ENCODE measurements around the gene CHMP1B.

CHMP1B gene

DNA sequence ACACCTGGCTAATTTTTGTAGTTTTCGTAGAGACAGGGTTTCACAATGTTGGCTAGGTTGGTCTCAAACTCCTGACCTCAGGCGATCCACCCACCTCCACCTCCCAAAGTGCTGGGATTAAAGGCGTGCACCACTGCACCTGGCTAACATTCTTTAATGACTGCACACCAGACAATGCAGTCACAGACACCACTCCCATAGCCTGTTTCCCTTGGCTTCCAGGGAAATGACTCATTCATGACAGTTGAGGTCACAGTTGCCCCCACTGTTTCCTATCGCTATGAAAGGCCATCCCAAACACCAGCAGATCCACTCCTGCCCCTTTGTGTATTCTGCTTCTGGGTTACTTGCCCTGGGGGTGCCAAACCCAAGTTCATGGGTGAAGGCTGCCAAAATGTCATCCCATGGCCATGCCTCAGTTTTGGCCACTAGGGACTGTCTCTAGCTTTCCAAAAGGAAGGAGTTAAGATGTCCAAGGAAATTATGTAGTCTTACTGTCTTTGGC lies 8.7 kb downstream of the CHMP1B start:
- Histone ChIP-seq H3K4me3 (ENCODE audit: low read depth in 1 of 2, low read length in 2 of 2) (no peak overlapping the region), H3K9ac (ENCODE audit: low read length) (no peak overlapping the region), H3K27ac (ENCODE audit: low read depth, low read length) (no peak overlapping the region), H3K4me1 (ENCODE audit: insufficient read depth, low read length) (peaks cover 13% of the 10 kb centered on the region), H3K9me3 (ENCODE audit: low read length) (no peaks in the 10 kb centered on the region), H3K27me3 (ENCODE audit: control insufficient read depth in 1 of 2, insufficient read depth in 2 of 2, low read length in 2 of 2) (no peaks in the 10 kb centered on the region), H3K36me3 (ENCODE audit: insufficient read depth, low read length) (peaks cover 2% of the 10 kb centered on the region)

DNA sequence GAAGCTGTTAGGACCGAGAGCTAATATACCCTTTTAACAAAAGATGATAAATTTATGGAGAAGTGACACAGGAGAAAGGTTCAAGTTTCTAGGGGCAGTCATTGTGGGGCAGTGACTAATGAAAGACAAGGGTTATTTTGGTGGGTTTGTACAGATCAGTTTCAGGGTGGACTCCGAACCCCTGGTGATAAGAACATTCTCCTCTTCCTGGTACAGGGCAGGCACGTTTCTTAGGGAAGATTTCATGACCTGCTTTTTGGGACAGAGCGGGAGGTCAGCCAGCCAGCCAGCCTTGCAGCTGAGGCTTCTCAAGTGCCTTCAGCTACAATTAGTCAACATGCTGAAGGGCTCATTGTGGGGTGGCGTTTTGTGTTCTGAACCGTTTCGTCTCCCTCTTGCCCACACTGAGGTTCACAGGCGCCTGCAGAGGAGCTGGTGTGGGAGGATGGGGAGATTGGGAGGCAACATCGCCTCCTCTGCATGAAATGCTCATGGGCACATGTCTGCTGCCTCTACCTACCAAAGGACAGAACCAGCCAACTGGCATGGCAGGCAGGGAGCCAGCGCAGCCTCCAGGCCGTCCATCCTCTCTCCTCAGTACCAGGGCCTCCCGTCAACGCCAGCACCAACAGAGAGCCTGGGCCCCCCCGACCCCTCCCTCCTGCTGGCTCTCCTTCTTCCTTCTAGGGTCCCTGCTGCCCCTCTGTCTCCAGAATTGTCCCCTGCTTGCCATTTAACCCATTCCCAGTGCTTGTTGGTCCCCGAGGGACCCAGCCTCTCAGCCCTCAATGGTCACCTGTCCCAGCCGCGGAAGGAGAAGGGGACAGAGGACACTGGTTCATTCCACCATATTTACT lies 9.6 kb downstream of the CHMP1B start:
- H3K9me3 ChIP-seq (ENCODE audit: low read length) = no peaks in the 10 kb centered on the region
- H3K36me3 ChIP-seq (ENCODE audit: insufficient read depth, low read length) = no peaks in the 10 kb centered on the region
- H3K27me3 ChIP-seq (ENCODE audit: control insufficient read depth in 1 of 2, insufficient read depth in 2 of 2, low read length in 2 of 2) = no peaks in the 10 kb centered on the region
- no peak overlapping the region for H3K4me3 ChIP-seq (ENCODE audit: low read depth in 1 of 2, low read length in 2 of 2)
- H3K9ac ChIP-seq (ENCODE audit: low read length) = no peak overlapping the region
- peaks cover 13% of the 10 kb centered on the region for H3K4me1 ChIP-seq (ENCODE audit: insufficient read depth, low read length)
- no peak overlapping the region for H3K27ac ChIP-seq (ENCODE audit: low read depth, low read length)

DNA sequence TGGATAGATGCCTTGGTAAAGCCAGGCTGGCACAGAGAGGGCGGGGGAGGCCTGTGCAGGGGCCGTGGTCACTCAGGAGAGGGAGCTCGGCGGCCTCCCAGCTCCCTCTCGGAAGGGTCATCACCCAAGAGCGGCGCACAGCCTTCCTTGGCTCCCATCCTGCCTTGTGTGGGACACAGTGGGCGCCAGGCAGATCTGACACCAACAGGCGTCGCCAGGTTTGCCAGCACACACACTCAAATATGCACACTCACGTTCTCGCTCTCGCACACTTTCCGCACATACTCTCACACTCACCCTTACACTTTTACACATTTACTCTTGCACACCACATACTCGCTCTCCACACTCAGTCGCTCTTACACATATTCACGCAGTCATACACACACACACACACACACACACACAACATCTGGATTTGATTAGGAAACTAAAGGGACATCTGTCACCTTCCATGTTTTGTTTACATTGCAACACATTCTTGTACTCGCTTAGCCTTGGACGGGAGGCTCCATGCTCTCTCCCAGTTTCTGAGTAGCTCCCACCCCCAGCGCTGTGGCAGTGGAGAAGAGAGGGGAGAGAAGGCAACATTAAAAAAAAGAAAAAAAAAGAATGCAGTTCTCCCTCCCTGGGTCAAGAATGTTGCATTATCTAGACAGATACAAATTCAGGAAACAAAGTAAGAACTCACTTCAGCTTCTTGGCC lies 10.5 kb downstream of the CHMP1B start:
- no peak overlapping the region for H3K4me3 ChIP-seq (ENCODE audit: low read depth in 1 of 2, low read length in 2 of 2)
- peaks cover 13% of the 10 kb centered on the region for H3K4me1 ChIP-seq (ENCODE audit: insufficient read depth, low read length)
- H3K9me3 ChIP-seq (ENCODE audit: low read length) = no peaks in the 10 kb centered on the region
- H3K27me3 ChIP-seq (ENCODE audit: control insufficient read depth in 1 of 2, insufficient read depth in 2 of 2, low read length in 2 of 2) = no peaks in the 10 kb centered on the region
- H3K36me3 ChIP-seq (ENCODE audit: insufficient read depth, low read length) = no peaks in the 10 kb centered on the region
- H3K9ac ChIP-seq (ENCODE audit: low read length) = no peak overlapping the region
- H3K27ac ChIP-seq (ENCODE audit: low read depth, low read length) = no peak overlapping the region

DNA sequence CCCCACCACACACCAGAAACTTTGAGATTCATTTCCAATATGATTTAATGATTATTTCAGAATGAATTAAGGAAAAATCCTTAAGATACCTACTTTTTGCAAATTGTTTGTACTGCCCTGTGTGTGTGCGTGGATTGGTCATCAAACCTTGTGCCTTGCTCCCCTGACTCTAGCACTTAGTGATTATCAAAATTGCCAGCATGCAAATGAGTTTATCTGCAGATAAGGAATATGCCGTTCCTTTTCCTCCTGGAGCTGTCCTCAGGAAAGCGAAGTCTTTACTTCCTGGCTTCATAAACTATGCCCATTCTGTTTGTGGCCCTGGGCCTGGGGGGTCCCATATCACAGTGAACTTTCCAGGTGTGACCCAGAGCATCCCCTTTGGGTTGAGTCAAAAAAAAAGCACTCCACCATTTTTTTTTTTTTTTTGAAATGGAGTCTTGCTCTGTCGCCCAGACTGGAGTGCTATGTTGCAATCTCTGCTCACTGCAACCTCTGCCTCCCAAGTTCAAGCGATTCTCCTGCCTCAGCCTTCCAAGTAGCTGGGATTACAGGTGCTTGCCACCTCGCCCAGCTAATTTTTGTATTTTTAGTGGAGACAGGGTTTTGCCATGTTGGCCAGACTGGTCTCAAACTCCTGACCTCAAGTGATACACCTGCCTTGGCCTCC lies 11.4 kb downstream of the CHMP1B start:
- Histone ChIP-seq H3K36me3 (ENCODE audit: insufficient read depth, low read length) (no peaks in the 10 kb centered on the region), H3K4me1 (ENCODE audit: insufficient read depth, low read length) (peaks cover 7% of the 10 kb centered on the region), H3K9me3 (ENCODE audit: low read length) (no peaks in the 10 kb centered on the region), H3K27me3 (ENCODE audit: control insufficient read depth in 1 of 2, insufficient read depth in 2 of 2, low read length in 2 of 2) (no peaks in the 10 kb centered on the region), H3K9ac (ENCODE audit: low read length) (no peak overlapping the region), H3K27ac (ENCODE audit: low read depth, low read length) (no peak overlapping the region), H3K4me3 (ENCODE audit: low read depth in 1 of 2, low read length in 2 of 2) (no peak overlapping the region)

DNA sequence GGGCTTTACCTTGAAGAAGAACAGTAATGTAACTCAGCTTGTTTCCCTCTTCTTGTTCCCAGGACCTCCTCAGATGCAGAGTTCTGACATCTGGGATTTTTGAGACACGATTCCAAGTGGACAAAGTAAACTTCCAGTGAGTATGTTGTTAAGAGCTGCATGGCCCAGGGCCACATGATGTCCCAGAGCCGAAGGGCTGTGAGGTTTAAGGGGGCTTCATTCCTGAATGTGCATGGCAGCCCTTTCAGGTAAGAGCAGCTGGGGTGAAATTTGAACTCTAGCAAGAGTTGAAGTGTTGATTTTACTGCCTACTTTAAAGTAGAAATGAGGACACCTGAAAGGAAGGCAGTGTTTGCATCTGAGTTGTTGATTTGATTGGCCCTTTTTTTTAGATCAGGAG lies 13.3 kb downstream of the CHMP1B start:
- Histone ChIP-seq H3K4me3 (ENCODE audit: low read depth in 1 of 2, low read length in 2 of 2) (no peak overlapping the region), H3K27ac (ENCODE audit: low read depth, low read length) (no peak overlapping the region), H3K36me3 (ENCODE audit: insufficient read depth, low read length) (no peaks in the 10 kb centered on the region), H3K4me1 (ENCODE audit: insufficient read depth, low read length) (no peaks in the 10 kb centered on the region), H3K9ac (ENCODE audit: low read length) (no peak overlapping the region), H3K9me3 (ENCODE audit: low read length) (no peaks in the 10 kb centered on the region), H3K27me3 (ENCODE audit: control insufficient read depth in 1 of 2, insufficient read depth in 2 of 2, low read length in 2 of 2) (no peaks in the 10 kb centered on the region)

DNA sequence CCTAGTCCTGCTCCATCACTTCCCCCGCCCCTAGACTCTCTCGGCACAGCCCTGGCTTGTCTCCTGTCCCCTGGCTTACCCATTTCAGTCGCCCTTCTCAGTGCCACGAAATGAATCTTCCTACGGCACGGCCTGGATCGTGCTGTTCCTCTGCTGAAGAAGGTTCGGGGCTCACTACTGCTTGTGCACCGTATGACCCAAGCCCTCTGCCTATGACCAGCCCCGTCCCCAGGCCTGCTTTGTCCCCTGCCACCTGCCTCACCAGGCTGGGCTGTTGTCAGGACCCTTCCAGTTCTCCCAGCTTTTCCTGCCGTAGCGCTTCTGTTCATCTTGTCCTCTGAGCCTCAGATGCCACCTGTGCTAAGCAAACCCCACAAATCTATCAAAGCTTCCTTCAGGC lies 13.9 kb downstream of the CHMP1B start:
- H3K4me3 ChIP-seq (ENCODE audit: low read depth in 1 of 2, low read length in 2 of 2) = no peak overlapping the region
- H3K27me3 ChIP-seq (ENCODE audit: control insufficient read depth in 1 of 2, insufficient read depth in 2 of 2, low read length in 2 of 2) = no peaks in the 10 kb centered on the region
- H3K9me3 ChIP-seq (ENCODE audit: low read length) = no peaks in the 10 kb centered on the region
- H3K4me1 ChIP-seq (ENCODE audit: insufficient read depth, low read length) = no peaks in the 10 kb centered on the region
- H3K9ac ChIP-seq (ENCODE audit: low read length) = no peak overlapping the region
- no peak overlapping the region for H3K27ac ChIP-seq (ENCODE audit: low read depth, low read length)
- H3K36me3 ChIP-seq (ENCODE audit: insufficient read depth, low read length) = no peaks in the 10 kb centered on the region

DNA sequence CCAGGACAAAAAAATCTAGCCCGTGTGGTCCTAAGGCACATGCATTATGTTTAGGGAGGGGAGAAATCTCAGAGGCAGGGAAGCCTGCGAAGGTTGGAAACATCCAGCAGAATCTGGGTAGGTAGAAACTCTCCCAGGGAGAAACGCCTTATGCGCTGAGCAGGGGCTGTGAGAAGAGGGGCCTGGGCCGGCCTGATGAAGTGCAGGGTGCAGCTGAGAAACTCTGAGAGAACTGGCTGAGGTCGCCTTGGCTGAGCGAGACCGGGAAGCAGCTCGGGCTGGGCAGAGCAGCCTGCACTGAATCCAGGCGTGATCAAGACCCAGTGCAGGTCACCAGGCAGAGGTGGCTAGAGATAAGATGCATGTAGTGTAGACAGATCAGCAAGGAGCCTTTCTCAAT lies 15.1 kb downstream of the CHMP1B start:
- Histone ChIP-seq H3K9me3 (ENCODE audit: low read length) (no peaks in the 10 kb centered on the region), H3K27me3 (ENCODE audit: control insufficient read depth in 1 of 2, insufficient read depth in 2 of 2, low read length in 2 of 2) (no peaks in the 10 kb centered on the region), H3K27ac (ENCODE audit: low read depth, low read length) (no peak overlapping the region), H3K4me1 (ENCODE audit: insufficient read depth, low read length) (no peaks in the 10 kb centered on the region), H3K9ac (ENCODE audit: low read length) (no peak overlapping the region), H3K36me3 (ENCODE audit: insufficient read depth, low read length) (no peaks in the 10 kb centered on the region), H3K4me3 (ENCODE audit: low read depth in 1 of 2, low read length in 2 of 2) (no peak overlapping the region)

DNA sequence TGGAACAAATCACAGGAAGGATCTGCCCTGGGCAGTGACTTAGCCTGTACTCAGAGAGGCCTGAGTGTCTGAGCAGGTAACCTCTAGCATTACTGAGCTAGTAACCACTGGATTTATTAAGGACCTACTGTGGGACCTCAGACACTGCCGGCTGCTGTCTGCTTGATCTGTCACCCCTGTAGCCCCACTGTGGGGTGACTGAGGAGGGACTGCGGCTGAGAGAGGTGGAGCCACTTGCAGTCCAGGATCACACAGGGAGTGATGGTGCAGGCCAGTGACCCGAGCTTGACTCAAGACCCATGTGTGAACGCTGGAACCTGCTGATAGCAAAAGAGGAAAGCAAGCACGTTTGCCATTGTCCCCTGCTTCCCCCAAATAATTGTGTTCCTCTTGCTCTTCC lies 15.6 kb downstream of the CHMP1B start:
- Histone ChIP-seq H3K9ac (ENCODE audit: low read length) (no peak overlapping the region), H3K36me3 (ENCODE audit: insufficient read depth, low read length) (no peaks in the 10 kb centered on the region), H3K9me3 (ENCODE audit: low read length) (no peaks in the 10 kb centered on the region), H3K4me1 (ENCODE audit: insufficient read depth, low read length) (no peaks in the 10 kb centered on the region), H3K27me3 (ENCODE audit: control insufficient read depth in 1 of 2, insufficient read depth in 2 of 2, low read length in 2 of 2) (no peaks in the 10 kb centered on the region), H3K4me3 (ENCODE audit: low read depth in 1 of 2, low read length in 2 of 2) (no peak overlapping the region), H3K27ac (ENCODE audit: low read depth, low read length) (no peak overlapping the region)

DNA sequence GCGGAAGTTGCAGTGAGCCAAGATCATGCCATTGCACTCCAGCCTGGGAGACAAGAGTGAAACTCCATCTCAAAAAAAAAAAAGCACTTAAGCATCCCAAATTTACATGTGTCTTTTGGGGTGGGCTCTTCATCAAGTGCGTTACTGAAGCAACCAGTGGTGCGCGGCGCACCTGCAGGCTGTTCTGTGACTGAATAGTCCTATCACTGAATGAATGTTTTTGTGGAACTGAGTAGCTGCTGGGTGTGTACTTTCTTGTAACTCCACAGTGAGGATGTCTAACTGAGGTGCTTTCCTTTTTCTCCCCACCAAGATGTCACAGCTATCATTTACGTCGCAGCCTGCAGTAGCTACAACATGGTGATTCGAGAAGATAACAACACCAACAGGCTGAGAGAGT lies 17.0 kb downstream of the CHMP1B start:
- no peaks in the 10 kb centered on the region for H3K9me3 ChIP-seq (ENCODE audit: low read length)
- H3K27me3 ChIP-seq (ENCODE audit: control insufficient read depth in 1 of 2, insufficient read depth in 2 of 2, low read length in 2 of 2) = no peaks in the 10 kb centered on the region
- H3K36me3 ChIP-seq (ENCODE audit: insufficient read depth, low read length) = no peaks in the 10 kb centered on the region
- H3K9ac ChIP-seq (ENCODE audit: low read length) = no peak overlapping the region
- H3K4me3 ChIP-seq (ENCODE audit: low read depth in 1 of 2, low read length in 2 of 2) = no peak overlapping the region
- no peak overlapping the region for H3K27ac ChIP-seq (ENCODE audit: low read depth, low read length)
- no peaks in the 10 kb centered on the region for H3K4me1 ChIP-seq (ENCODE audit: insufficient read depth, low read length)

DNA sequence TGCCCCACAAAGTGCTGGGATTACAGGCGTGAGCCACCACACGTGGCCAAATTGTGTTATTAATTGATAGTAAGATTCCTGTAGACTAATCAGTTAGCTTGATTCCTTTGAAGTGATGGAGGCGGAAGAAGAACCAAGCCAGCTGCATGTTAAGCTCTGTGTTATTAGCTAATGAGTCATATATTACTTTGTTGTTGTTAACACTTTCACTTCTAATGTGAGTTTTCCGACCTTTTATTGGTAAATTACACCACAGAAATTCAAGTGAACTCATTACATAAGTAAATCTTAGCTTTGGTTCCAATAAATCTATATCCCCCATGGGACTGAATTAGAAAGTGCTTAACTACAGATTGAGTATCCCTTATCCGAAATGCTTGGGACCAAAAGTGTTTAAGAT lies 20.3 kb downstream of the CHMP1B start:
- H3K4me1 ChIP-seq (ENCODE audit: insufficient read depth, low read length) = no peaks in the 10 kb centered on the region
- no peaks in the 10 kb centered on the region for H3K36me3 ChIP-seq (ENCODE audit: insufficient read depth, low read length)
- H3K27me3 ChIP-seq (ENCODE audit: control insufficient read depth in 1 of 2, insufficient read depth in 2 of 2, low read length in 2 of 2) = no peaks in the 10 kb centered on the region
- no peak overlapping the region for H3K27ac ChIP-seq (ENCODE audit: low read depth, low read length)
- no peak overlapping the region for H3K9ac ChIP-seq (ENCODE audit: low read length)
- H3K4me3 ChIP-seq (ENCODE audit: low read depth in 1 of 2, low read length in 2 of 2) = no peak overlapping the region
- no peaks in the 10 kb centered on the region for H3K9me3 ChIP-seq (ENCODE audit: low read length)

DNA sequence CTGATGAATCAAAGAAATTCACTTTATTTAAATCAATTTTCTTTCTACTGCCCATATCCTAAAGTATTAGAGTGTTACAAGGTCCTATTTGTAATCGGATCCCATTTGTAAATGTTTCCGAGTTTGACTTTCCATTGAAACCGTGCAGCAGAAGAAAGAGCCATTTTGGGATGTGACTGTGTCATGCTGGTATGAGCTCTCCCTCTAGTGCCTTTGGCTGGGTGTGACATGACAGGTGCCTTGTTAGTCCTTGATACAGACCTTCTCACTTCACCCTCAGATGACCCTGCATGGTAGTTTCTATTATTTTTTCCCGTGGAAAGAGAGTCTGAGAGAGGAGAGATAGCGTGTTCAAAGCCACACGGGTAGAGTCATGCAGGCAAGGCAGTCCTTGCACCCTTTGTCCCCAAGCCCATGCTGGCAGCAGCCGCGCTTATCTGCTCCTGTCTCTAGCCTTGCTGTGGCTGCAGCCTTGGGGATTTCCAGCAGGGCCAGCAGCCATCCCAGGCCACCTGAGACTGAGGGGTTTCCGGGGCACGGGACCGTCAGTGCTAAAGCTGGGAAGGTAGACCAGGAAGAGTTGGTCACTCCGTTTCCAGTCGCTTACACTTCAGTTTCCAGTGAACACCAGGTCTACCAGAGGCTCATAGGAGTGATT lies 21.4 kb downstream of the CHMP1B start:
- no peaks in the 10 kb centered on the region for H3K27me3 ChIP-seq (ENCODE audit: control insufficient read depth in 1 of 2, insufficient read depth in 2 of 2, low read length in 2 of 2)

More for the DNA sequence above, 21.4 kb downstream of the CHMP1B start:
- no peak overlapping the region for H3K27ac ChIP-seq (ENCODE audit: low read depth, low read length)
- no peak overlapping the region for H3K9ac ChIP-seq (ENCODE audit: low read length)
- H3K4me1 ChIP-seq (ENCODE audit: insufficient read depth, low read length) = no peaks in the 10 kb centered on the region
- no peak overlapping the region for H3K4me3 ChIP-seq (ENCODE audit: low read depth in 1 of 2, low read length in 2 of 2)
- H3K9me3 ChIP-seq (ENCODE audit: low read length) = no peaks in the 10 kb centered on the region
- H3K36me3 ChIP-seq (ENCODE audit: insufficient read depth, low read length) = no peaks in the 10 kb centered on the region
